ENCODE data around the gene RHOH. TPM values are rescaled to one million over a fixed set of nuclear protein-coding genes. Genes with fewer than 3 reads are reported as not detected.

The RHOH gene
- total and polyA plus RNA-seq, 9 of the 15 experiments (the other 6 are each of a cell fraction or from before 2014, with no cell fraction given): 14.3 to 37.7 (median 23.2) TPM

- peak; percentile 38 to 53; a peak in 1 of 4 replicates for TF ChIP-seq FOXA3 (CRISPR knock-in tag; conservative IDR thresholded peaks at IDR 0.05 in 1 of 2, IDR thresholded peaks at IDR 0.05 in 1 of 2)
- TF ChIP-seq, protein P1, sequence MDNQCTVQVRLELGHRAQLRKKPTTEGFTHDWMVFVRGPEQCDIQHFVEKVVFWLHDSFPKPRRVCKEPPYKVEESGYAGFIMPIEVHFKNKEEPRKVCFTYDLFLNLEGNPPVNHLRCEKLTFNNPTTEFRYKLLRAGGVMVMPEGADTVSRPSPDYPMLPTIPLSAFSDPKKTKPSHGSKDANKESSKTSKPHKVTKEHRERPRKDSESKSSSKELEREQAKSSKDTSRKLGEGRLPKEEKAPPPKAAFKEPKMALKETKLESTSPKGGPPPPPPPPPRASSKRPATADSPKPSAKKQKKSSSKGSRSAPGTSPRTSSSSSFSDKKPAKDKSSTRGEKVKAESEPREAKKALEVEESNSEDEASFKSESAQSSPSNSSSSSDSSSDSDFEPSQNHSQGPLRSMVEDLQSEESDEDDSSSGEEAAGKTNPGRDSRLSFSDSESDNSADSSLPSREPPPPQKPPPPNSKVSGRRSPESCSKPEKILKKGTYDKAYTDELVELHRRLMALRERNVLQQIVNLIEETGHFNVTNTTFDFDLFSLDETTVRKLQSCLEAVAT (IDR thresholded peaks at IDR 0.05): peak in 1 of 2 experiments; percentile 16; a peak in 1 of 4 replicates
- no peak for TF ChIP-seq EP300 (IDR thresholded peaks at IDR 0.05; ENCODE audit: low read length)
- no peak for TF ChIP-seq TBL1XR1 (IDR thresholded peaks at IDR 0.05; ENCODE audit: low read length in 2 of 2)
- TF ChIP-seq PHTF2 (CRISPR knock-in tag; IDR thresholded peaks at IDR 0.05): peak; percentile 58; the same call in 1 of the 2 replicates
- no peak; a peak in 1 of 3 replicates for TF ChIP-seq CBX3 (IDR thresholded peaks at IDR 0.05; ENCODE audit: borderline replicate concordance in 1 of 2, low read length in 2 of 2)
- peak; percentile 7; the same call in 1 of the 2 replicates for TF ChIP-seq MTA2 (IDR thresholded peaks at IDR 0.05; ENCODE audit: low read depth)
- TF ChIP-seq ZNF324 (CRISPR knock-in tag; IDR thresholded peaks at IDR 0.05): peak; percentile 56; the same call in 1 of the 2 replicates
- TF ChIP-seq PHF8 (IDR thresholded peaks at IDR 0.05; ENCODE audit: borderline replicate concordance, low read length): no peak
- TF ChIP-seq SMAD3 (CRISPR knock-in tag; conservative IDR thresholded peaks at IDR 0.05): peak; percentile 96
- no peak for TF ChIP-seq KAT7 (CRISPR knock-in tag; IDR thresholded peaks at IDR 0.05; ENCODE audit: borderline replicate concordance)
- no peak for TF ChIP-seq ILF3 (IDR thresholded peaks at IDR 0.05; ENCODE audit: borderline replicate concordance)
- no peak for TF ChIP-seq GABPA (tag; conservative IDR thresholded peaks at IDR 0.05; ENCODE audit: low read depth)
- TF ChIP-seq RBBP5 (IDR thresholded peaks at IDR 0.05; ENCODE audit: borderline replicate concordance, insufficient read depth, low read length, poor library complexity, severe bottlenecking): no peak
- TF ChIP-seq MIER1 (IDR thresholded peaks at IDR 0.05; ENCODE audit: low read depth): no peak
- TF ChIP-seq, protein P2, sequence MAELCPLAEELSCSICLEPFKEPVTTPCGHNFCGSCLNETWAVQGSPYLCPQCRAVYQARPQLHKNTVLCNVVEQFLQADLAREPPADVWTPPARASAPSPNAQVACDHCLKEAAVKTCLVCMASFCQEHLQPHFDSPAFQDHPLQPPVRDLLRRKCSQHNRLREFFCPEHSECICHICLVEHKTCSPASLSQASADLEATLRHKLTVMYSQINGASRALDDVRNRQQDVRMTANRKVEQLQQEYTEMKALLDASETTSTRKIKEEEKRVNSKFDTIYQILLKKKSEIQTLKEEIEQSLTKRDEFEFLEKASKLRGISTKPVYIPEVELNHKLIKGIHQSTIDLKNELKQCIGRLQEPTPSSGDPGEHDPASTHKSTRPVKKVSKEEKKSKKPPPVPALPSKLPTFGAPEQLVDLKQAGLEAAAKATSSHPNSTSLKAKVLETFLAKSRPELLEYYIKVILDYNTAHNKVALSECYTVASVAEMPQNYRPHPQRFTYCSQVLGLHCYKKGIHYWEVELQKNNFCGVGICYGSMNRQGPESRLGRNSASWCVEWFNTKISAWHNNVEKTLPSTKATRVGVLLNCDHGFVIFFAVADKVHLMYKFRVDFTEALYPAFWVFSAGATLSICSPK (IDR thresholded peaks at IDR 0.05; ENCODE audit: borderline replicate concordance): no peak
- no peak for TF ChIP-seq ZBTB43 (CRISPR knock-in tag; IDR thresholded peaks at IDR 0.05)
- TF ChIP-seq, protein P3, sequence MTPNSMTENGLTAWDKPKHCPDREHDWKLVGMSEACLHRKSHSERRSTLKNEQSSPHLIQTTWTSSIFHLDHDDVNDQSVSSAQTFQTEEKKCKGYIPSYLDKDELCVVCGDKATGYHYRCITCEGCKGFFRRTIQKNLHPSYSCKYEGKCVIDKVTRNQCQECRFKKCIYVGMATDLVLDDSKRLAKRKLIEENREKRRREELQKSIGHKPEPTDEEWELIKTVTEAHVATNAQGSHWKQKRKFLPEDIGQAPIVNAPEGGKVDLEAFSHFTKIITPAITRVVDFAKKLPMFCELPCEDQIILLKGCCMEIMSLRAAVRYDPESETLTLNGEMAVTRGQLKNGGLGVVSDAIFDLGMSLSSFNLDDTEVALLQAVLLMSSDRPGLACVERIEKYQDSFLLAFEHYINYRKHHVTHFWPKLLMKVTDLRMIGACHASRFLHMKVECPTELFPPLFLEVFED (CRISPR knock-in tag; conservative IDR thresholded peaks at IDR 0.05): peak; percentile 95
- no peak for TF ChIP-seq ZNF436 (CRISPR knock-in tag; IDR thresholded peaks at IDR 0.05)
- TF ChIP-seq KHSRP (IDR thresholded peaks at IDR 0.05): no peak
- TF ChIP-seq MCM3 (IDR thresholded peaks at IDR 0.05): no peak
- TF ChIP-seq FOXK2 (conservative IDR thresholded peaks at IDR 0.05 in 1 of 2, IDR thresholded peaks at IDR 0.05 in 1 of 2; ENCODE audit: low read depth in 2 of 2): no peak
- TF ChIP-seq XRCC4 (IDR thresholded peaks at IDR 0.05; ENCODE audit: extremely low read depth, insufficient read depth, insufficient read length): no peak
These were observed 41.3 kb downstream of the RHOH start (continued) for GRCh38 chr4:40238008-40238699.

All from K562 (cell line).